HEK293 (cell line): ENCODE results near the gene ACAP3.

Experiments
- BCL11B ChIP-seq: fragments of 450-650 bp; formaldehyde crosslinking; IDR thresholded peaks from 2 replicates; pipeline ENCODE4 v1.5.1; 2016; ENCODE audit warnings: low read depth, missing biosample characterization, missing genetic modification characterization
- GLIS1 ChIP-seq: fragments of 450-650 bp; formaldehyde crosslinking; IDR thresholded peaks from 2 replicates; pipeline ENCODE4 v1.5.1; 2016; ENCODE audit warnings: missing biosample characterization, missing genetic modification characterization
- PRDM2 ChIP-seq: fragments of 450-650 bp; formaldehyde crosslinking; IDR thresholded peaks from 2 replicates; pipeline ENCODE4 v1.5.1; 2016; ENCODE audit warnings: missing biosample characterization, missing genetic modification characterization, borderline replicate concordance
- WT1 ChIP-seq: fragments of 450-650 bp; formaldehyde crosslinking; IDR thresholded peaks from 2 replicates; pipeline ENCODE4 v1.5.1; 2016; ENCODE audit warnings: missing biosample characterization, missing genetic modification characterization
- ZBTB26 ChIP-seq: fragments of 450-650 bp; formaldehyde crosslinking; optimal IDR thresholded peaks from 2 replicates; pipeline ENCODE3; 2016; ENCODE audit warnings: missing biosample characterization, mild to moderate bottlenecking, missing genetic modification characterization
- ZNF138 ChIP-seq: fragments of 450-650 bp; formaldehyde crosslinking; IDR thresholded peaks from 2 replicates; pipeline ENCODE4 v1.5.1; 2016; ENCODE audit warnings: missing biosample characterization, missing genetic modification characterization, borderline replicate concordance
- ZNF221 ChIP-seq: fragments of 450-650 bp; formaldehyde crosslinking; IDR thresholded peaks from 2 replicates; pipeline ENCODE4 v1.5.1; 2017; ENCODE audit warnings: missing biosample characterization, missing genetic modification characterization, borderline replicate concordance
- ZNF23 ChIP-seq: fragments of 450-650 bp; formaldehyde crosslinking; IDR thresholded peaks from 2 replicates; pipeline ENCODE4 v1.5.1; 2016; ENCODE audit warnings: missing biosample characterization, missing genetic modification characterization, borderline replicate concordance
- ZNF521 ChIP-seq: fragments of 450-650 bp; formaldehyde crosslinking; IDR thresholded peaks from 2 replicates; pipeline ENCODE4 v1.5.1; 2017; ENCODE audit warnings: missing biosample characterization, mild to moderate bottlenecking, missing genetic modification characterization
- ZNF530 ChIP-seq: fragments of 450-650 bp; formaldehyde crosslinking; IDR thresholded peaks from 2 replicates; pipeline ENCODE4 v1.5.1; 2016; ENCODE audit warnings: low read depth, missing biosample characterization, missing genetic modification characterization
- ZNF558 ChIP-seq: fragments of 450-650 bp; formaldehyde crosslinking; IDR thresholded peaks from 2 replicates; pipeline ENCODE4 v1.5.1; 2016; ENCODE audit warnings: missing biosample characterization, missing genetic modification characterization
- ZNF624 ChIP-seq: fragments of 450-650 bp; formaldehyde crosslinking; IDR thresholded peaks from 2 replicates; pipeline ENCODE4 v1.5.1; 2017; ENCODE audit warnings: missing biosample characterization, missing genetic modification characterization
- ZNF670 ChIP-seq: fragments of 450-650 bp; formaldehyde crosslinking; IDR thresholded peaks from 2 replicates; pipeline ENCODE4 v1.5.1; 2016; ENCODE audit warnings: missing biosample characterization, missing genetic modification characterization, low read depth
- ZNF776 ChIP-seq: fragments of 450-650 bp; formaldehyde crosslinking; IDR thresholded peaks from 2 replicates; pipeline ENCODE4 v1.5.0; 2017; ENCODE audit warnings: missing biosample characterization, missing genetic modification characterization, borderline replicate concordance
- ZNF791 ChIP-seq: fragments of 450-650 bp; formaldehyde crosslinking; IDR thresholded peaks from 2 replicates; pipeline ENCODE4 v1.5.1; 2016; ENCODE audit warnings: missing biosample characterization, missing genetic modification characterization
- TF ChIP-seq, protein P1 (sequence below): fragments of 450-650 bp; formaldehyde crosslinking; IDR thresholded peaks from 2 replicates; pipeline ENCODE4 v1.5.1; 2016; ENCODE audit warnings: missing biosample characterization, missing genetic modification characterization
- TF ChIP-seq, protein P2 (sequence below): fragments of 450-650 bp; formaldehyde crosslinking; IDR thresholded peaks from 2 replicates; pipeline ENCODE4 v1.5.1; 2017; ENCODE audit warnings: missing biosample characterization, missing genetic modification characterization
- TF ChIP-seq, protein P3 (sequence below): fragments of 450-650 bp; formaldehyde crosslinking; IDR thresholded peaks from 2 replicates; pipeline ENCODE4 v1.5.1; 2017; ENCODE audit warnings: missing biosample characterization, missing genetic modification characterization
- TF ChIP-seq, protein P4 (sequence below): fragments of 450-650 bp; formaldehyde crosslinking; conservative IDR thresholded peaks from 2 replicates; pipeline ENCODE4 v1.5.1; 2016; ENCODE audit warnings: low read depth, missing biosample characterization, missing genetic modification characterization

The ACAP3 gene

DNA sequence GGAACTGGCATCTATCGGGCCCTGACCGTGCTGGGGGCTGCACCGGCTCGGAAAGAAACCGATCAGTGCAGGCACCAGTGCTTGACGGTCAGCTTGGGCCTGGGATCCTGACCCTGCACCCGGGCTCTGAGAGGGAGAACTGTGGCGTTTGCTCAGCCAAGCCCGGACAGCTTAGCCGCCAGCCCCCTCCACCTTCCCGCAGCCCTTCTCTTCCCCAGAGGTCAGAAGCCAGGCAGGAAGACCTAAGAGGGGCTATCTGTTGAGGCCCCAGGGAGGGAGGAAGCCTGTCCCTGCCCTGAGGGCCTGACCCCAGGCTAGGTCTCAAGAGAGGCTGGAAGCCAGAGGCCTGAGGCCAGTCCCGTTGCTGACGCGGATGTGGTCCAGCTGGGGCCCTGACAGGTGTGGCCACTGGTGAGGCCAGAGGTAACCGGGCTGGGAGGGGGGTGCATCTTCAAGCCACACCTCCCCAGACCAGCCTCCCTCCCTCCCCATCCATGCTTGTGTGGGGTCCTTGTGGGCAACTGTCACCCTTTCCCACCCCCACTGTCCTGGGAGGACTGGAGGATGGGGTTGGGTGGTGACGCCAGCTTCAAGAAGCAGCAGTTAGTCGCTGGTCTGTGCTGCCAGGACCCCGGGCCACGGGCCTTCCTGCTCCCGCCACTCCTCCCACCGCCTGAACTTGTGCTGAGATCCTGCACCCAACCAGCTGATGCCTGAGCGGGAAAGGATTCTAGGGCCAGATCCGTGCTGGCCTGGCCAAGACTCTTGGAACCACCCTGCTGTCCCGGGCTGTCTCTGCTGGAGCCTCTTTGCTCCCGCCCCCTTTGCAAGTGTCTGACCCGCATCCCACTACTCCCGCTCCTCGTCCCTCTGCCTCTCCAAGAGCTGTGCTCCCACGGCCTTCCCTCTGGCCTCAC is 44.0 kb upstream of the ACAP3 start (continued):
- no peak for TF ChIP-seq PRDM2 (tag by site-specific recombination)
- no peak for TF ChIP-seq WT1 (tag by site-specific recombination)
- no peak for TF ChIP-seq ZBTB26 (tag by site-specific recombination)
- no peak for TF ChIP-seq ZNF530
- TF ChIP-seq, protein P1, sequence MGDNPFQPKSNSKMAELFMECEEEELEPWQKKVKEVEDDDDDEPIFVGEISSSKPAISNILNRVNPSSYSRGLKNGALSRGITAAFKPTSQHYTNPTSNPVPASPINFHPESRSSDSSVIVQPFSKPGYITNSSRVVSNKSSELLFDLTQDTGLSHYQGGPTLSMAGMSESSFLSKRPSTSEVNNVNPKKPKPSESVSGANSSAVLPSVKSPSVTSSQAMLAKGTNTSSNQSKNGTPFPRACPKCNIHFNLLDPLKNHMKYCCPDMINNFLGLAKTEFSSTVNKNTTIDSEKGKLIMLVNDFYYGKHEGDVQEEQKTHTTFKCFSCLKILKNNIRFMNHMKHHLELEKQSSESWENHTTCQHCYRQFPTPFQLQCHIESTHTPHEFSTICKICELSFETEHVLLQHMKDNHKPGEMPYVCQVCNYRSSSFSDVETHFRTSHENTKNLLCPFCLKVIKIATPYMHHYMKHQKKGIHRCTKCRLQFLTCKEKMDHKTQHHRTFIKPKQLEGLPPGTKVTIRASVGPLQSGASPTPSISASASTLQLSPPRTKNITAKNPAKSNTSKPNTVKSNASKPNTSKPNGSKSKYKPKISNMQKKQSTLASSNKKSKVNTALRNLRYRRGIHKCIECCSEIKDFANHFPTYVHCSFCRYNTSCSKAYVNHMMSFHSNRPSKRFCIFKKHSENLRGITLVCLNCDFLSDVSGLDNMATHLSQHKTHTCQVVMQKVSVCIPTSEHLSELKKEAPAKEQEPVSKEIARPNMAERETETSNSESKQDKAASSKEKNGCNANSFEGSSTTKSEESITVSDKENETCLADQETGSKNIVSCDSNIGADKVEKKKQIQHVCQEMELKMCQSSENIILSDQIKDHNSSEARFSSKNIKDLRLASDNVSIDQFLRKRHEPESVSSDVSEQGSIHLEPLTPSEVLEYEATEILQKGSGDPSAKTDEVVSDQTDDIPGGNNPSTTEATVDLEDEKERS (tag by site-specific recombination), result no peak
- TF ChIP-seq ZNF558 (tag by site-specific recombination), result no peak
- no peak for TF ChIP-seq ZNF624 (tag by site-specific recombination)
- TF ChIP-seq ZNF138 (tag by site-specific recombination), result no peak
- TF ChIP-seq, protein P2, sequence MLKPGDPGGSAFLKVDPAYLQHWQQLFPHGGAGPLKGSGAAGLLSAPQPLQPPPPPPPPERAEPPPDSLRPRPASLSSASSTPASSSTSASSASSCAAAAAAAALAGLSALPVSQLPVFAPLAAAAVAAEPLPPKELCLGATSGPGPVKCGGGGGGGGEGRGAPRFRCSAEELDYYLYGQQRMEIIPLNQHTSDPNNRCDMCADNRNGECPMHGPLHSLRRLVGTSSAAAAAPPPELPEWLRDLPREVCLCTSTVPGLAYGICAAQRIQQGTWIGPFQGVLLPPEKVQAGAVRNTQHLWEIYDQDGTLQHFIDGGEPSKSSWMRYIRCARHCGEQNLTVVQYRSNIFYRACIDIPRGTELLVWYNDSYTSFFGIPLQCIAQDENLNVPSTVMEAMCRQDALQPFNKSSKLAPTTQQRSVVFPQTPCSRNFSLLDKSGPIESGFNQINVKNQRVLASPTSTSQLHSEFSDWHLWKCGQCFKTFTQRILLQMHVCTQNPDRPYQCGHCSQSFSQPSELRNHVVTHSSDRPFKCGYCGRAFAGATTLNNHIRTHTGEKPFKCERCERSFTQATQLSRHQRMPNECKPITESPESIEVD (tag by site-specific recombination), result no peak
- 0 out of 2 replicates have a peak, but pooled peaks have one; percentile 22 for TF ChIP-seq GLIS1
- no peak for TF ChIP-seq ZNF791 (tag by site-specific recombination)
- no peak for TF ChIP-seq ZNF521 (tag by site-specific recombination)
- no peak for TF ChIP-seq ZNF670 (tag by site-specific recombination)
- TF ChIP-seq, protein P3, sequence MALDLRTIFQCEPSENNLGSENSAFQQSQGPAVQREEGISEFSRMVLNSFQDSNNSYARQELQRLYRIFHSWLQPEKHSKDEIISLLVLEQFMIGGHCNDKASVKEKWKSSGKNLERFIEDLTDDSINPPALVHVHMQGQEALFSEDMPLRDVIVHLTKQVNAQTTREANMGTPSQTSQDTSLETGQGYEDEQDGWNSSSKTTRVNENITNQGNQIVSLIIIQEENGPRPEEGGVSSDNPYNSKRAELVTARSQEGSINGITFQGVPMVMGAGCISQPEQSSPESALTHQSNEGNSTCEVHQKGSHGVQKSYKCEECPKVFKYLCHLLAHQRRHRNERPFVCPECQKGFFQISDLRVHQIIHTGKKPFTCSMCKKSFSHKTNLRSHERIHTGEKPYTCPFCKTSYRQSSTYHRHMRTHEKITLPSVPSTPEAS, result no peak
- TF ChIP-seq, protein P4, sequence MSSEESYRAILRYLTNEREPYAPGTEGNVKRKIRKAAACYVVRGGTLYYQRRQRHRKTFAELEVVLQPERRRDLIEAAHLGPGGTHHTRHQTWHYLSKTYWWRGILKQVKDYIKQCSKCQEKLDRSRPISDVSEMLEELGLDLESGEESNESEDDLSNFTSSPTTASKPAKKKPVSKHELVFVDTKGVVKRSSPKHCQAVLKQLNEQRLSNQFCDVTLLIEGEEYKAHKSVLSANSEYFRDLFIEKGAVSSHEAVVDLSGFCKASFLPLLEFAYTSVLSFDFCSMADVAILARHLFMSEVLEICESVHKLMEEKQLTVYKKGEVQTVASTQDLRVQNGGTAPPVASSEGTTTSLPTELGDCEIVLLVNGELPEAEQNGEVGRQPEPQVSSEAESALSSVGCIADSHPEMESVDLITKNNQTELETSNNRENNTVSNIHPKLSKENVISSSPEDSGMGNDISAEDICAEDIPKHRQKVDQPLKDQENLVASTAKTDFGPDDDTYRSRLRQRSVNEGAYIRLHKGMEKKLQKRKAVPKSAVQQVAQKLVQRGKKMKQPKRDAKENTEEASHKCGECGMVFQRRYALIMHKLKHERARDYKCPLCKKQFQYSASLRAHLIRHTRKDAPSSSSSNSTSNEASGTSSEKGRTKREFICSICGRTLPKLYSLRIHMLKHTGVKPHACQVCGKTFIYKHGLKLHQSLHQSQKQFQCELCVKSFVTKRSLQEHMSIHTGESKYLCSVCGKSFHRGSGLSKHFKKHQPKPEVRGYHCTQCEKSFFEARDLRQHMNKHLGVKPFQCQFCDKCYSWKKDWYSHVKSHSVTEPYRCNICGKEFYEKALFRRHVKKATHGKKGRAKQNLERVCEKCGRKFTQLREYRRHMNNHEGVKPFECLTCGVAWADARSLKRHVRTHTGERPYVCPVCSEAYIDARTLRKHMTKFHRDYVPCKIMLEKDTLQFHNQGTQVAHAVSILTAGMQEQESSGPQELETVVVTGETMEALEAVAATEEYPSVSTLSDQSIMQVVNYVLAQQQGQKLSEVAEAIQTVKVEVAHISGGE, result no peak
- TF ChIP-seq BCL11B (tag by site-specific recombination), result peak; percentile 73
- TF ChIP-seq ZNF776, result no peak
- no peak for TF ChIP-seq ZNF23 (tag by site-specific recombination)
- TF ChIP-seq ZNF221 (tag by site-specific recombination), result no peak
